WTC11 (cell line): Measurements from ENCODE around the gene MEAF6. TPM values are rescaled to one million over a fixed set of nuclear protein-coding genes. Genes with fewer than 3 reads are reported as not detected.

Source experiments
- ATAC-seq: fragments of 200-7000 bp; cut with Tn5 transposase; 2 replicates; pipeline ENCODE4 v1.10.0; 2021; ENCODE audit warnings: mild to moderate bottlenecking, moderate library complexity
- CTCF ChIA-PET: fragments of 300-600 bp; sonication (Branson Sonifier 250); formaldehyde crosslinking; loops from one replicate; lab custom pipeline; 2021; ENCODE audit warnings: antibody characterized with exemption; lab: Charles Lee
- POLR2A ChIA-PET: fragments of 350-600 bp; sonication (Branson Sonifier 250); formaldehyde crosslinking; loops from one replicate; lab custom pipeline; 2021; ENCODE audit warnings: antibody characterized with exemption; lab: Charles Lee
- DNase-seq: peaks from one replicate; pipeline ENCODE4 v3.0.0; 2021; ENCODE audit warnings: low spot score
- H3K27ac Mint-ChIP-seq: 2 replicates; pipeline ENCODE4 v1.8.0; 2021; ENCODE audit warnings: mixed read lengths
- H3K27me3 Mint-ChIP-seq: 2 replicates; pipeline ENCODE4 v1.8.0; 2021; ENCODE audit warnings: low read depth, mild to moderate bottlenecking, moderate library complexity, mixed read lengths
- H3K36me3 Mint-ChIP-seq: 2 replicates; pipeline ENCODE4 v1.8.0; 2021; ENCODE audit warnings: mixed read lengths
- H3K4me1 Mint-ChIP-seq: 2 replicates; pipeline ENCODE4 v1.8.0; 2022; ENCODE audit warnings: mixed read lengths
- H3K4me3 Mint-ChIP-seq: 2 replicates; pipeline ENCODE4 v1.8.0; 2021; ENCODE audit warnings: mild to moderate bottlenecking, moderate library complexity, mixed read lengths
- H3K9me3 Mint-ChIP-seq: 2 replicates; pipeline ENCODE4 v1.8.0; 2021; ENCODE audit warnings: mixed read lengths
- CREM ChIP-seq: sonication (generic); formaldehyde crosslinking; IDR thresholded peaks from 2 replicates; pipeline ENCODE4 v1.8.1; 2022; ENCODE audit warnings: mild to moderate bottlenecking, missing genetic modification reagents, moderate library complexity
- EMX1 ChIP-seq: fragments of 250-450 bp; sonication (Bioruptor Pico); IDR thresholded peaks from 2 replicates; pipeline ENCODE4 v1.8.0; 2021; ENCODE audit warnings: mild to moderate bottlenecking
- ESRRA ChIP-seq: sonication (generic); formaldehyde crosslinking; IDR thresholded peaks from 2 replicates; pipeline ENCODE4 v1.8.1; 2022; ENCODE audit warnings: mild to moderate bottlenecking, missing genetic modification reagents, borderline replicate concordance
- FOXJ3 ChIP-seq: sonication (generic); formaldehyde crosslinking; IDR thresholded peaks from 2 replicates; pipeline ENCODE4 v1.9.0; 2021; ENCODE audit warnings: missing genetic modification reagents, mild to moderate bottlenecking, borderline replicate concordance
- IRF2 ChIP-seq: sonication (generic); formaldehyde crosslinking; IDR thresholded peaks from 2 replicates; pipeline ENCODE4 v1.8.0; 2022; ENCODE audit warnings: low read depth, missing genetic modification reagents, borderline replicate concordance
- NFATC4 ChIP-seq: fragments of 250-450 bp; sonication (Bioruptor Pico); IDR thresholded peaks from 2 replicates; pipeline ENCODE4 v1.9.0; 2021; ENCODE audit warnings: mild to moderate bottlenecking
- NR1H2 ChIP-seq: sonication (generic); formaldehyde crosslinking; IDR thresholded peaks from 2 replicates; pipeline ENCODE4 v1.9.0; 2021; ENCODE audit warnings: mild to moderate bottlenecking, moderate library complexity, missing genetic modification reagents
- NR2C2 ChIP-seq: sonication (generic); formaldehyde crosslinking; IDR thresholded peaks from 2 replicates; pipeline ENCODE4 v1.8.0; 2022; ENCODE audit warnings: mild to moderate bottlenecking, missing genetic modification reagents
- SMAD3 ChIP-seq: sonication (generic); formaldehyde crosslinking; IDR thresholded peaks from 2 replicates; pipeline ENCODE4 v1.8.0; 2022; ENCODE audit warnings: missing genetic modification reagents, mild to moderate bottlenecking, borderline replicate concordance
- SOX15 ChIP-seq: fragments of 250-450 bp; sonication (Bioruptor Pico); IDR thresholded peaks from 2 replicates; pipeline ENCODE4 v1.9.0; 2021; ENCODE audit warnings: mild to moderate bottlenecking
- TCF7 ChIP-seq: sonication (generic); formaldehyde crosslinking; IDR thresholded peaks from 2 replicates; pipeline ENCODE4 v1.8.0; 2022; ENCODE audit warnings: mild to moderate bottlenecking, low read depth, missing genetic modification reagents, moderate library complexity
- TEAD4 ChIP-seq: sonication (generic); formaldehyde crosslinking; IDR thresholded peaks from 2 replicates; pipeline ENCODE4 v1.8.0; 2022; ENCODE audit warnings: mild to moderate bottlenecking, missing genetic modification reagents
- ZNF138 ChIP-seq: sonication (generic); formaldehyde crosslinking; conservative IDR thresholded peaks from 2 replicates; pipeline ENCODE4 v1.8.1; 2022; ENCODE audit warnings: mild to moderate bottlenecking, moderate library complexity, missing genetic modification reagents
- total RNA-seq: library from RNA; stranded (reverse); gene quantifications from 3 replicates; pipeline ENCODE4 v1.2.3, GENCODE V29; 2021
- TF ChIP-seq, protein P1 (sequence below): fragments of 250-450 bp; sonication (Bioruptor Pico); IDR thresholded peaks from 2 replicates; pipeline ENCODE4 v2.1.2; 2022; ENCODE audit warnings: mild to moderate bottlenecking, moderate library complexity
- TF ChIP-seq, protein P2 (sequence below): sonication (generic); formaldehyde crosslinking; IDR thresholded peaks from 2 replicates; pipeline ENCODE4 v1.8.1; 2023; ENCODE audit warnings: mild to moderate bottlenecking, missing genetic modification reagents, borderline replicate concordance
- TF ChIP-seq, protein P3 (sequence below): sonication (generic); formaldehyde crosslinking; IDR thresholded peaks from 2 replicates; pipeline ENCODE4 v1.8.1; 2023; ENCODE audit warnings: mild to moderate bottlenecking, missing genetic modification reagents, moderate library complexity
- TF ChIP-seq, protein P4 (sequence below): fragments of 250-450 bp; sonication (Bioruptor Pico); IDR thresholded peaks from 2 replicates; pipeline ENCODE4 v1.8.0; 2021; ENCODE audit warnings: mild to moderate bottlenecking

MEAF6 gene
- total RNA-seq, 1 experiment from 2014 or later: 37.4 TPM

DNA sequence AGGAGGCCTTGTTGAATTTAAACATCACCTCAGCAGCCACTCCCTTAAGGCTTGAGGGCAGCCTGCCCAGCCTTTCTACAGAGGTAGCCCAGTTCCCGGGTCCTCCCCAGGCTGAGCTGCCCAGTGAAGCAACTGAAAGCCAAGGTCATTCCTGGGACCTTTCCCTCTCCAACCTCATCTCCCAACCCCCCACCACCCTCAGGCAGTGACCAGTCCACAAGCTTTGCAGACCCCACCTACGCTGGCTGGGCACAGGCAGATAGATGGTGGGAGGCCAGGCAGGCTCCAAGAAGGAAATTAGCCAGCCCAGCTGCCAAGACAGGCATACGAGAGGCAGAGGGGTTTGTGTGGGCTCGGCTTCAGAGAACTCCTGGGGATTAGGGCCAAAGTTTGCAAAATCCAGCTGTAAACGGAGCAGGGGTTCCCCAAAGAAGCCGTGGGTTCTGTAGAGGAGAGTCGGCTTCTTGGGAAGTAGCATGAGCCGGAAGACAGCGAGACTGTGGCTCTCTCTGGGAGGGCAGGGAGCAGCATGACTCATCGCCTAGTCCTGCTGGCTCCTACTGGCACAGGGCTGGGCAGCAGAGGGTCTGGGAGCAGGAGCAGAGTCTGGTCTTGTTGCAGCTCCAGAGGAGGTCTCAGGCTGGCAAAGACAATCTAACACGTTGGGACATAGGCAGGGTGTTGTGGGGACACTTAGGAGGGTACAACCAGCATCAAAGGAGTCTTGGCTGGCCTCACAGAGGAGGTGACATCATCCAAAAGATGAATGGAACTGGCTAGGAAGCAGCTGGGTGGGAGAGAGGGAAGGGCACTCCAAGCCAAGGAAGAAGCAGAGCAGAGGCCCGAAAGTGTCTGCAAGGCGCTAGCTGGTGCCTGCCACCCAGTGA is 43.0 kb downstream of the MEAF6 start (continued):
- TF ChIP-seq ZNF138 (CRISPR knock-in tag): no peak

DNA sequence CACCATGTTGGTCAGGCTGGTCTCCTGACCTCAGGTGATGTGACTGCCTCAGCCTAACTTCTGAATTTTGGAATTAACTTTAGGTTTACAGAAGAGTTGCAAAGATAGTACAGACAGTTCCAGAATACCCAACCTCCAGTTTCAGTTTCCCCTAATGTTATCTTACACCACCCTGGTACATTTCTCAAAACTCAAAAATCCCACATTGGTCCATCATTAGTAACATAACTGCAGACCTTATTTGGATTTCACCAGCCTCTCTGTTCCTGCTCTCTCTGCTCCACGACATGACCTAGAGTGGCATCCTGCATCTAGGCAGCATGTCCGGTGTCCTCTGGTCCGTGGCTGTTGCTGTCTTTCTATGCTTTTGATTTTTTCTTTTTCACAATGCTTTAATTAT is 45.2 kb downstream of the MEAF6 start:
- POLR2A ChIA-PET: no interaction called here
- DNase-seq: no peak
- no peak overlapping the region for H3K4me3 Mint-ChIP-seq
- CTCF ChIA-PET: interaction anchor here (1.0 to 3.8 kb wide), 2 partner anchors 16 to 18 kb away, joined by 3 to 23 read pairs; no protein-coding TSS in a partner anchor
- H3K27me3 Mint-ChIP-seq: peaks cover 23% of the 10 kb centered on the region
- H3K9me3 Mint-ChIP-seq: no peaks in the 10 kb centered on the region
- TF ChIP-seq CREM (no peak), NFATC4 (CRISPR knock-in tag) (no peak), SOX15 (CRISPR knock-in tag) (no peak), IRF2 (no peak), EMX1 (CRISPR knock-in tag) (no peak), NR2C2 (CRISPR knock-in tag) (no peak), TCF7 (CRISPR knock-in tag) (no peak), ZNF138 (CRISPR knock-in tag) (no peak), SMAD3 (CRISPR knock-in tag) (no peak), TEAD4 (CRISPR knock-in tag) (no peak), ESRRA (CRISPR knock-in tag) (no peak), NR1H2 (no peak), FOXJ3 (CRISPR knock-in tag) (no peak)
- TF ChIP-seq, protein P1, sequence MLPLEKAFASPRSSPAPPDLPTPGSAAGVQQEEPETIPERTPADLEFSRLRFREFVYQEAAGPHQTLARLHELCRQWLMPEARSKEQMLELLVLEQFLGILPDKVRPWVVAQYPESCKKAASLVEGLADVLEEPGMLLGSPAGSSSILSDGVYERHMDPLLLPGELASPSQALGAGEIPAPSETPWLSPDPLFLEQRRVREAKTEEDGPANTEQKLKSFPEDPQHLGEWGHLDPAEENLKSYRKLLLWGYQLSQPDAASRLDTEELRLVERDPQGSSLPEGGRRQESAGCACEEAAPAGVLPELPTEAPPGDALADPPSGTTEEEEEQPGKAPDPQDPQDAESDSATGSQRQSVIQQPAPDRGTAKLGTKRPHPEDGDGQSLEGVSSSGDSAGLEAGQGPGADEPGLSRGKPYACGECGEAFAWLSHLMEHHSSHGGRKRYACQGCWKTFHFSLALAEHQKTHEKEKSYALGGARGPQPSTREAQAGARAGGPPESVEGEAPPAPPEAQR (CRISPR knock-in tag): no peak
- TF ChIP-seq, protein P2, sequence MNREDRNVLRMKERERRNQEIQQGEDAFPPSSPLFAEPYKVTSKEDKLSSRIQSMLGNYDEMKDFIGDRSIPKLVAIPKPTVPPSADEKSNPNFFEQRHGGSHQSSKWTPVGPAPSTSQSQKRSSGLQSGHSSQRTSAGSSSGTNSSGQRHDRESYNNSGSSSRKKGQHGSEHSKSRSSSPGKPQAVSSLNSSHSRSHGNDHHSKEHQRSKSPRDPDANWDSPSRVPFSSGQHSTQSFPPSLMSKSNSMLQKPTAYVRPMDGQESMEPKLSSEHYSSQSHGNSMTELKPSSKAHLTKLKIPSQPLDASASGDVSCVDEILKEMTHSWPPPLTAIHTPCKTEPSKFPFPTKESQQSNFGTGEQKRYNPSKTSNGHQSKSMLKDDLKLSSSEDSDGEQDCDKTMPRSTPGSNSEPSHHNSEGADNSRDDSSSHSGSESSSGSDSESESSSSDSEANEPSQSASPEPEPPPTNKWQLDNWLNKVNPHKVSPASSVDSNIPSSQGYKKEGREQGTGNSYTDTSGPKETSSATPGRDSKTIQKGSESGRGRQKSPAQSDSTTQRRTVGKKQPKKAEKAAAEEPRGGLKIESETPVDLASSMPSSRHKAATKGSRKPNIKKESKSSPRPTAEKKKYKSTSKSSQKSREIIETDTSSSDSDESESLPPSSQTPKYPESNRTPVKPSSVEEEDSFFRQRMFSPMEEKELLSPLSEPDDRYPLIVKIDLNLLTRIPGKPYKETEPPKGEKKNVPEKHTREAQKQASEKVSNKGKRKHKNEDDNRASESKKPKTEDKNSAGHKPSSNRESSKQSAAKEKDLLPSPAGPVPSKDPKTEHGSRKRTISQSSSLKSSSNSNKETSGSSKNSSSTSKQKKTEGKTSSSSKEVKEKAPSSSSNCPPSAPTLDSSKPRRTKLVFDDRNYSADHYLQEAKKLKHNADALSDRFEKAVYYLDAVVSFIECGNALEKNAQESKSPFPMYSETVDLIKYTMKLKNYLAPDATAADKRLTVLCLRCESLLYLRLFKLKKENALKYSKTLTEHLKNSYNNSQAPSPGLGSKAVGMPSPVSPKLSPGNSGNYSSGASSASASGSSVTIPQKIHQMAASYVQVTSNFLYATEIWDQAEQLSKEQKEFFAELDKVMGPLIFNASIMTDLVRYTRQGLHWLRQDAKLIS (CRISPR knock-in tag): no peak
- TF ChIP-seq, protein P3, sequence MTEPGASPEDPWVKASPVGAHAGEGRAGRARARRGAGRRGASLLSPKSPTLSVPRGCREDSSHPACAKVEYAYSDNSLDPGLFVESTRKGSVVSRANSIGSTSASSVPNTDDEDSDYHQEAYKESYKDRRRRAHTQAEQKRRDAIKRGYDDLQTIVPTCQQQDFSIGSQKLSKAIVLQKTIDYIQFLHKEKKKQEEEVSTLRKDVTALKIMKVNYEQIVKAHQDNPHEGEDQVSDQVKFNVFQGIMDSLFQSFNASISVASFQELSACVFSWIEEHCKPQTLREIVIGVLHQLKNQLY: no peak
- TF ChIP-seq, protein P4, sequence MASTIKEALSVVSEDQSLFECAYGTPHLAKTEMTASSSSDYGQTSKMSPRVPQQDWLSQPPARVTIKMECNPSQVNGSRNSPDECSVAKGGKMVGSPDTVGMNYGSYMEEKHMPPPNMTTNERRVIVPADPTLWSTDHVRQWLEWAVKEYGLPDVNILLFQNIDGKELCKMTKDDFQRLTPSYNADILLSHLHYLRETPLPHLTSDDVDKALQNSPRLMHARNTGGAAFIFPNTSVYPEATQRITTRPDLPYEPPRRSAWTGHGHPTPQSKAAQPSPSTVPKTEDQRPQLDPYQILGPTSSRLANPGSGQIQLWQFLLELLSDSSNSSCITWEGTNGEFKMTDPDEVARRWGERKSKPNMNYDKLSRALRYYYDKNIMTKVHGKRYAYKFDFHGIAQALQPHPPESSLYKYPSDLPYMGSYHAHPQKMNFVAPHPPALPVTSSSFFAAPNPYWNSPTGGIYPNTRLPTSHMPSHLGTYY (CRISPR knock-in tag): no peak
- TF ChIP-seq, all 79 proteins: peak for 0
- Mint-ChIP-seq H3K4me1 (peaks cover 23% of the 10 kb centered on the region), H3K36me3 (no peaks in the 10 kb centered on the region), H3K27ac (no peak overlapping the region)
- ATAC-seq: no peak
